Measurements from ENCODE around the gene KRTAP1-4. TPM values are rescaled to one million over a fixed set of nuclear protein-coding genes. Genes with fewer than 3 reads are reported as not detected.

KRTAP1-4 gene
- total RNA-seq, 4 donors from 2014 or later, result not detected

GRCh38 chr17:40984226-40984625, 45.8 kb downstream of the KRTAP1-4 start, which contains the start of gene KRT40:
Gene KRT40, minus strand, starts transcription at chr17:40984326. Its CDS starts 53 bp downstream, at chr17:40984273.
- no peak within 1 kb of the TSS for H3K27ac ChIP-seq
- in situ Hi-C loops (cut with MboI; ENCODE audit: low sequenced_read_pairs in 4 of 4), result no loop called here
- ATAC-seq, result no peak
- intact Hi-C loops (cut with DNase I; ENCODE audit: low total_unique reads), result no loop called here
- DNase-seq, result no peak
- H3K36me3 ChIP-seq, result no peaks in the 10 kb centered on the region
- no peaks in the 10 kb centered on the region for H3K9me3 ChIP-seq
- peaks cover 0 to 5% of the 10 kb centered on the region in 2 donors for H3K4me1 ChIP-seq
- no peak for TF ChIP-seq POLR2A (IDR thresholded peaks at IDR 0.05)
- TF ChIP-seq CTCF (IDR thresholded peaks at IDR 0.05 in 4 of 5, conservative IDR thresholded peaks at IDR 0.05 in 1 of 5), result no peak
- no peaks in the 10 kb centered on the region for H3K27me3 ChIP-seq
- no peak within 1 kb of the TSS for H3K4me3 ChIP-seq

GRCh38 chr17:40981115-40981514, 48.9 kb downstream of the KRTAP1-4 start:
- ATAC-seq, result no peak
- intact Hi-C loops (cut with DNase I; ENCODE audit: low total_unique reads) (loop anchor here (2.0 kb wide), 2 partner anchors 28 to 70 kb away; no protein-coding TSS in a partner anchor), in situ Hi-C loops (cut with MboI; ENCODE audit: low sequenced_read_pairs in 4 of 4) (no loop called here)
- no peaks in the 10 kb centered on the region for H3K36me3 ChIP-seq
- no peak for DNase-seq
- no peak overlapping the region for H3K4me3 ChIP-seq
- peak overlapping the region in 1 of 4 donors; percentile 58 for H3K27ac ChIP-seq
- H3K9me3 ChIP-seq, result no peaks in the 10 kb centered on the region
- TF ChIP-seq CTCF (IDR thresholded peaks at IDR 0.05 in 4 of 5, conservative IDR thresholded peaks at IDR 0.05 in 1 of 5), result no peak
- TF ChIP-seq POLR2A (IDR thresholded peaks at IDR 0.05), result no peak
- H3K27me3 ChIP-seq, result no peaks in the 10 kb centered on the region
- peaks cover 0 to 5% of the 10 kb centered on the region in 2 donors for H3K4me1 ChIP-seq

DNA sequence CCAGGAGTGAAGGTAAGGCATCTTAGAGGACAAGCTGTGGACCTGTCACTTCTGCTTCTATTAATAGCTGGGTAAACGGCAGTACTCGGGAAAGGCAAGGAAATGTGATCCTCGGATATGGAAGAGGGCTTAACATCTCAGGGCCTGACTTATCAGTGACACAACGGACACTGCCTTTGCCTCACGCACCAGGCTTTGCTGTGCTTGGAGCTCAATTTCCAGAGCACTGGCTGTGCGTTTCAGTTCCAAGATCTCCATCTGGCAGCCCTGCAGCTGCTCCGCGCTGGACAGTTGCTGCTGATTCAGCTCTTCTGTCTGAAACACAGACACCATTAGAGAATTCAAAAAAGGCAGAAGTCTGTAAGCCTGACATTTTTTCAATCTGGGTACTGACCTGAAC, 49.4 kb downstream of the KRTAP1-4 start:
- Histone ChIP-seq H3K27me3 (no peaks in the 10 kb centered on the region), H3K36me3 (no peaks in the 10 kb centered on the region), H3K4me3 (no peak overlapping the region), H3K9me3 (no peaks in the 10 kb centered on the region), H3K4me1 (peaks cover 0 to 5% of the 10 kb centered on the region in 2 donors), H3K27ac (peak overlapping the region in 1 of 4 donors; percentile 58)
- peak; percentile 73 to 95 for ATAC-seq
- no peak for TF ChIP-seq CTCF (IDR thresholded peaks at IDR 0.05 in 4 of 5, conservative IDR thresholded peaks at IDR 0.05 in 1 of 5)
- TF ChIP-seq POLR2A (IDR thresholded peaks at IDR 0.05), result no peak
- intact Hi-C loops (cut with DNase I; ENCODE audit: low total_unique reads), result loop anchor here (2.0 kb wide), 2 partner anchors 28 to 70 kb away; no protein-coding TSS in a partner anchor
- peak; percentile 19 to 25 for DNase-seq
- in situ Hi-C loops (cut with MboI; ENCODE audit: low sequenced_read_pairs in 4 of 4), result no loop called here

DNA sequence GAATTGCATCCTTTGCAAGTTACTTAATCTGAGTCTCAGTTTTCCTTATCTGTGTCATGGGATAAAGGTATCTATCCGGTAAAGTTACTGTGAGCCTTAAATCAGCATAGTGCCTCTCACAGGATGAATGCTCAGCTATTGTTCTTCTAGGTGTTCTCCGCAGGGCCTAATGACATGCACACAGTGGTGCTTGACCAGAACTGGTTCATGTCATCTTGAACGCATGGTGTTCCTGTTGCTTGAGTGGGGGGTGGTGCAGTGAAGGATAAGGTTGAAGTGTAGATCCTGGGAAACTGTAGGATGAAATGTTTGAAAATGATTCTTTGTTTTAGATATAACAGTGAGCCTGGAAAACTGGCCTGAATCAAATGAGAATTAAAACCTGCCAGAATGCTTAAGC, 49.9 kb downstream of the KRTAP1-4 start:
- TF ChIP-seq CTCF (IDR thresholded peaks at IDR 0.05 in 4 of 5, conservative IDR thresholded peaks at IDR 0.05 in 1 of 5) (no peak), POLR2A (IDR thresholded peaks at IDR 0.05) (no peak)
- DNase-seq (no peak), ATAC-seq (no peak)
- Histone ChIP-seq H3K9me3 (no peaks in the 10 kb centered on the region), H3K27ac (no peak overlapping the region), H3K36me3 (no peaks in the 10 kb centered on the region), H3K27me3 (no peaks in the 10 kb centered on the region), H3K4me1 (peaks cover 0 to 5% of the 10 kb centered on the region in 2 donors), H3K4me3 (no peak overlapping the region)
- in situ Hi-C loops (cut with MboI; ENCODE audit: low sequenced_read_pairs in 4 of 4), result no loop called here
- intact Hi-C loops (cut with DNase I; ENCODE audit: low total_unique reads), result loop anchor here (2.0 kb wide), 2 partner anchors 27 to 69 kb away; no protein-coding TSS in a partner anchor

Other genes starting within 250 kb of the KRTAP1-4 start
- gene KRT27, start 247.6 kb downstream of the KRTAP1-4 start, total RNA-seq, result not detected
- gene KRT28, start 230.2 kb downstream of the KRTAP1-4 start, total RNA-seq, result not detected
- gene KRT10, start 207.6 kb downstream of the KRTAP1-4 start, total RNA-seq, result 10 to 100 TPM in 2 of 4 donors, 1 to 10 TPM in 1, under 1 TPM in 1; 0.20 to 21.9 (median 9.4) TPM
- not detected for gene KRT12, start 163.0 kb downstream of the KRTAP1-4 start, total RNA-seq
- 1 to 10 TPM in 1 of 4 donors, not detected in 3; 2.7 TPM for gene KRT20, start 145.0 kb downstream of the KRTAP1-4 start, total RNA-seq
- under 1 TPM in 1 of 4 donors, not detected in 3; 0.42 TPM for gene KRT23, start 92.5 kb downstream of the KRTAP1-4 start, total RNA-seq
- not detected for gene KRT39, start 63.2 kb downstream of the KRTAP1-4 start, total RNA-seq
- gene KRT40, start 45.9 kb downstream of the KRTAP1-4 start, total RNA-seq, result not detected
- not detected for gene KRTAP3-3, start 36.0 kb downstream of the KRTAP1-4 start, total RNA-seq
- gene KRTAP3-2, start 30.3 kb downstream of the KRTAP1-4 start, total RNA-seq, result not detected
- gene KRTAP3-1, start 21.1 kb downstream of the KRTAP1-4 start, total RNA-seq, result not detected
- not detected for gene KRTAP1-5, start 3.0 kb downstream of the KRTAP1-4 start, total RNA-seq
- not detected for gene KRTAP1-3, start 4.7 kb upstream of the KRTAP1-4 start, total RNA-seq
- gene KRTAP1-1, start 11.3 kb upstream of the KRTAP1-4 start, total RNA-seq, result not detected
- gene KRTAP2-1, start 17.1 kb upstream of the KRTAP1-4 start, total RNA-seq, result not detected
- gene KRTAP2-2, start 25.0 kb upstream of the KRTAP1-4 start, total RNA-seq, result not detected
- not detected for gene KRTAP2-3, start 29.9 kb upstream of the KRTAP1-4 start, total RNA-seq
- not detected for gene KRTAP2-4, start 35.7 kb upstream of the KRTAP1-4 start, total RNA-seq
- not detected for gene KRTAP4-7, start 54.0 kb upstream of the KRTAP1-4 start, total RNA-seq
- gene KRTAP4-8, start 67.9 kb upstream of the KRTAP1-4 start, total RNA-seq, result not detected
- gene KRTAP4-16, start 72.0 kb upstream of the KRTAP1-4 start, total RNA-seq, result not detected
- not detected for gene KRTAP4-9, start 75.2 kb upstream of the KRTAP1-4 start, total RNA-seq
- not detected for gene KRTAP4-11, start 88.2 kb upstream of the KRTAP1-4 start, total RNA-seq
- not detected for gene KRTAP4-12, start 94.0 kb upstream of the KRTAP1-4 start, total RNA-seq
- not detected for gene KRTAP4-6, start 110.3 kb upstream of the KRTAP1-4 start, total RNA-seq
- not detected for gene KRTAP4-5, start 119.6 kb upstream of the KRTAP1-4 start, total RNA-seq
- not detected for gene KRTAP4-4, start 130.6 kb upstream of the KRTAP1-4 start, total RNA-seq
- gene KRTAP4-3, start 138.0 kb upstream of the KRTAP1-4 start, total RNA-seq, result not detected
- gene KRTAP4-2, start 148.0 kb upstream of the KRTAP1-4 start, total RNA-seq, result not detected
- gene KRTAP4-1, start 154.7 kb upstream of the KRTAP1-4 start, total RNA-seq, result not detected
- not detected for gene KRTAP9-1, start 159.7 kb upstream of the KRTAP1-4 start, total RNA-seq
- not detected for gene KRTAP9-2, start 196.5 kb upstream of the KRTAP1-4 start, total RNA-seq
- gene KRTAP9-3, start 202.3 kb upstream of the KRTAP1-4 start, total RNA-seq, result not detected
- gene KRTAP9-8, start 207.8 kb upstream of the KRTAP1-4 start, total RNA-seq, result not detected
- not detected for gene KRTAP9-4, start 219.5 kb upstream of the KRTAP1-4 start, total RNA-seq
- not detected for gene KRTAP9-9, start 225.2 kb upstream of the KRTAP1-4 start, total RNA-seq
- not detected for gene KRTAP9-6, start 235.2 kb upstream of the KRTAP1-4 start, total RNA-seq
- not detected for gene KRTAP9-7, start 245.5 kb upstream of the KRTAP1-4 start, total RNA-seq

Measured in gastrocnemius medialis (tissue), 4 donors.